PC-9 (cell line): ENCODE data around the gene SRL. TPM values are rescaled to one million over a fixed set of nuclear protein-coding genes. Genes with fewer than 3 reads are reported as not detected.
A peak's percentile ranks its signal among the peaks of the same experiment; 100 is the strongest.

Source experiments
- BruUV-seq: library from RNA; stranded (reverse); fragments of 400-500 nt; replicated peaks from 2 replicates; lab custom pipeline; 2021; lab: Mats Ljungman, UMichigan
- CTCF ChIA-PET: fragments of 300-600 bp; sonication (Branson Sonifier 250); formaldehyde crosslinking; loops from one replicate; lab custom pipeline; 2022; ENCODE audit warnings: antibody characterized with exemption; lab: Charles Lee
- POLR2A ChIA-PET: fragments of 300-600 bp; sonication (Branson Sonifier 250); formaldehyde crosslinking; loops from one replicate; lab custom pipeline; 2022; ENCODE audit warnings: antibody characterized with exemption; ENCODE audit not compliant: unreplicated experiment; lab: Charles Lee
- DNase-seq, 2 experiments: peaks; one replicate each; pipeline versions ENCODE4 v3.0.0 to v3.0.0-alpha.2; 2015 to 2022; ENCODE audit warnings: mixed read lengths in 1 of 2
- H2AFZ ChIP-seq: fragments of 200-600 bp; sonication (generic); 2 replicates; pipeline ENCODE4 v1.8.1; 2017; ENCODE audit warnings: antibody characterized with exemption
- H3F3A ChIP-seq: fragments of 200-600 bp; sonication (generic); 2 replicates; pipeline ENCODE4 v1.8.1; 2017; ENCODE audit warnings: antibody characterized with exemption, mild to moderate bottlenecking, low read depth; ENCODE audit not compliant: insufficient read depth
- H3K27ac ChIP-seq: fragments of 200-600 bp; sonication (generic); 2 replicates; pipeline ENCODE4 v1.6.1; 2016; ENCODE audit warnings: mixed run types
- H3K27me3 ChIP-seq: fragments of 200-600 bp; sonication (generic); 2 replicates; pipeline ENCODE4 v1.6.1; 2016; ENCODE audit warnings: low read depth, mixed run types; ENCODE audit not compliant: insufficient read depth
- H3K36me3 ChIP-seq: fragments of 200-600 bp; sonication (generic); 2 replicates; pipeline ENCODE4 v1.6.1; 2016; ENCODE audit warnings: low read depth, mixed run types
- H3K4me1 ChIP-seq: fragments of 200-600 bp; sonication (generic); replicated peaks from 2 replicates; pipeline ENCODE4 v1.6.1; 2016; ENCODE audit warnings: mixed run types; ENCODE audit not compliant: insufficient read depth
- H3K4me2 ChIP-seq: fragments of 200-600 bp; sonication (generic); 2 replicates; pipeline ENCODE4 v1.6.1; 2017; ENCODE audit warnings: mixed run types
- H3K4me3 ChIP-seq: fragments of 200-600 bp; sonication (generic); 2 replicates; pipeline ENCODE4 v1.6.1; 2016; ENCODE audit warnings: mixed run types
- H3K79me2 ChIP-seq: fragments of 200-600 bp; sonication (generic); 2 replicates; pipeline ENCODE4 v1.6.1; 2017; ENCODE audit warnings: low read depth, mixed run types
- H3K9me2 ChIP-seq: fragments of 200-600 bp; sonication (generic); 2 replicates; pipeline ENCODE4 v1.8.1; 2017; ENCODE audit warnings: mild to moderate bottlenecking; ENCODE audit not compliant: insufficient read depth
- H3K9me3 ChIP-seq: fragments of 200-600 bp; sonication (generic); 2 replicates; pipeline ENCODE4 v1.8.1; 2016; ENCODE audit warnings: low read depth; ENCODE audit not compliant: insufficient read depth
- H4K20me1 ChIP-seq: fragments of 200-600 bp; sonication (generic); 2 replicates; pipeline ENCODE4 v1.8.1; 2017; ENCODE audit not compliant: insufficient read depth
- CTCF ChIP-seq: fragments of 200-600 bp; sonication (generic); conservative IDR thresholded peaks from 2 replicates; pipeline ENCODE4 v1.6.1; 2017; ENCODE audit warnings: mixed run types, antibody characterized with exemption, mild to moderate bottlenecking, moderate library complexity
- EZH2 ChIP-seq: fragments of 200-600 bp; sonication (generic); IDR thresholded peaks from 2 replicates; pipeline ENCODE4 v1.8.0; 2017; ENCODE audit warnings: antibody characterized with exemption, low read depth
- intact Hi-C: fragments of 100-400 bp; cut with micrococcal nuclease; formaldehyde crosslinking; loops from one replicate; pipeline ENCODE4 v1.10.0; 2022; ENCODE audit not compliant: unreplicated experiment
- total RNA-seq: library from RNA; stranded (reverse); gene quantifications from 2 replicates; pipeline ENCODE4 v1.2.3, GENCODE V29; 2021

Gene SRL
- total RNA-seq, 1 experiment from 2014 or later: not detected

DNA sequence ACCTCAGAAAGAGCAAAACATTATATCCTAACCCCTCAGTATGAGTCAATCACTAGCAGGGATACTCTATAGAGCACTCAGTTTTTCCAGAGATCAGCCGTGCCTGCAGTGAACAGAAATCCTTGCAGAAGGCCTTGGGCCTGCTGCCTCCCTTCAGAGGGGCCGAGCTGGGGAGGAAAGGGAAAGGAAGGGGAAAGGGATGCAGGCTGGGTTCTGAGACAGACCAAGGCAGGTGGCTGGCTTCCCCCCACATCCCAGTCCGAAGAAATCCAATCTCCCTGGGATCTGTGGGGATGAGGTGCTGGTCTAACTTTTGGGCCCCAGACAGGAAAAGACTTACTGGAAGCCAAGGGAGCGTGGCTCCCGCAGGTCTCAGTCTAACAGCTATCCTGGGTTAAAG, 25.3 kb downstream of the SRL start:
- Histone ChIP-seq H3K4me1 (peaks cover 23% of the 10 kb centered on the region), H3K27me3 (no peaks in the 10 kb centered on the region), H3K9me2 (no peaks in the 10 kb centered on the region; the same call in 1 of the 2 replicates), H3F3A (peaks cover 4% of the 10 kb centered on the region; the same call in 1 of the 2 replicates), H3K4me3 (no peak overlapping the region), H3K4me2 (no peak overlapping the region), H2AFZ (no peak overlapping the region), H3K9me3 (no peaks in the 10 kb centered on the region), H3K27ac (no peak overlapping the region), H3K79me2 (no peaks in the 10 kb centered on the region), H3K36me3 (no peaks in the 10 kb centered on the region), H4K20me1 (no peaks in the 10 kb centered on the region)
- peak in 1 of 2 experiments; percentile 15 for DNase-seq
- no peak for TF ChIP-seq CTCF
- TF ChIP-seq EZH2: no peak
- no TSS peak for BruUV-seq
- ChIA-PET CTCF (interaction anchor here (0.6 kb wide), 1 partner anchor 186 kb away, joined by 3 read pairs; no protein-coding TSS in a partner anchor), POLR2A (no interaction called here)
- intact Hi-C loops: no loop called here

GRCh38 chr16:4215106-4215505, 26.8 kb downstream of the SRL start:
- Histone ChIP-seq H2AFZ (no peak overlapping the region), H3K9me3 (no peaks in the 10 kb centered on the region), H3F3A (peaks cover 4% of the 10 kb centered on the region; the same call in 1 of the 2 replicates), H3K4me2 (no peak overlapping the region), H4K20me1 (no peaks in the 10 kb centered on the region), H3K4me1 (peaks cover 23% of the 10 kb centered on the region), H3K36me3 (no peaks in the 10 kb centered on the region), H3K9me2 (no peaks in the 10 kb centered on the region; the same call in 1 of the 2 replicates), H3K4me3 (no peak overlapping the region), H3K79me2 (no peaks in the 10 kb centered on the region), H3K27me3 (no peaks in the 10 kb centered on the region), H3K27ac (no peak overlapping the region)
- ChIA-PET POLR2A (no interaction called here), CTCF (no interaction called here)
- TF ChIP-seq CTCF: no peak
- no TSS peak for BruUV-seq
- DNase-seq: peak in 1 of 2 experiments; percentile 8
- intact Hi-C loops: no loop called here

- Histone ChIP-seq H3K4me2 (peak overlapping the region; percentile 56), H3K4me3 (no peak overlapping the region), H4K20me1 (no peaks in the 10 kb centered on the region), H3K27ac (peak overlapping the region; percentile 72), H3F3A (peaks cover 4% of the 10 kb centered on the region; the same call in 1 of the 2 replicates), H3K79me2 (no peaks in the 10 kb centered on the region), H3K4me1 (peaks cover 23% of the 10 kb centered on the region), H3K27me3 (no peaks in the 10 kb centered on the region), H3K9me3 (no peaks in the 10 kb centered on the region), H3K36me3 (no peaks in the 10 kb centered on the region), H3K9me2 (no peaks in the 10 kb centered on the region; the same call in 1 of the 2 replicates), H2AFZ (no peak overlapping the region)
- intact Hi-C loops: loop anchor here (1.0 kb wide), 1 partner anchor 78 kb away; no protein-coding TSS in a partner anchor
- TF ChIP-seq EZH2: no peak
- TF ChIP-seq CTCF: no peak
- ChIA-PET CTCF (interaction anchor here (1.2 to 1.8 kb wide), 2 partner anchors 14 to 40 kb away, joined by 10 read pairs; no protein-coding TSS in a partner anchor), POLR2A (interaction anchor here (0.6 to 1.2 kb wide), 8 partner anchors 8 to 655 kb away, joined by 3 to 17 read pairs (median 9); no protein-coding TSS in a partner anchor)
- DNase-seq: peak; percentile 52 to 93
- no TSS peak for BruUV-seq
Measured at GRCh38 chr16:4214215-4214621, 27.7 kb downstream of the SRL start.
